AG08395 (cell line): ENCODE results near the gene GTPBP10.
"Not testable (repeated sequence)": the region's sequence is repeated elsewhere in the genome, so short reads cannot be mapped to it uniquely, and the experiment has no call there.

Experiments
- DNase-seq: peaks from one replicate; pipeline ENCODE4 v3.0.0; 2012; ENCODE audit warnings: mixed read lengths, low spot score

GTPBP10 gene

GRCh38 chr7:90346336-90347125 is at the start of gene GTPBP10:
Gene GTPBP10 (plus strand): TSS chr7:90346716. CDS start chr7:90346742, 26 bp downstream.
- DNase-seq = peak; percentile 98

- DNase-seq = peak; percentile 78
These were observed 48.1 kb upstream of the GTPBP10 start for GRCh38 chr7:90298145-90299038.

DNA sequence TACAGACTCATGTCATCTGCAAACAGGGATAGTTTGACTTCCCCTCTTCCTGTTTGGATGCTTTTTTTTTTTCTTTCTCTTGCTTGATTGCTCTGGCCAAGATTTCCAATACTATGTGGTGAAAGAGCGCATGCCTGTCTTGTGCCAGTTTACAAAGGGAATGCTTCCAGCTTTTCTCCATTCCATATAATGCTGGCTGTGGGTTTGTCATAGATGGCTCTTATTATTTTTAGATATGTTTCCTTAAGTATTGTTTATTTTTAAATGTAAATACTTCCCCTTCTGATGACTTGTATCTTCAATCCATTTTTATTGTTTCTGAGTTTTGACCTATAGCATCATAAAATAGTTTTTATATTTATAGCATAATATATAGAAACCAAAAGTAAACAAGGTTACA is 43.3 kb upstream of the GTPBP10 start:
- no peak for DNase-seq

DNA sequence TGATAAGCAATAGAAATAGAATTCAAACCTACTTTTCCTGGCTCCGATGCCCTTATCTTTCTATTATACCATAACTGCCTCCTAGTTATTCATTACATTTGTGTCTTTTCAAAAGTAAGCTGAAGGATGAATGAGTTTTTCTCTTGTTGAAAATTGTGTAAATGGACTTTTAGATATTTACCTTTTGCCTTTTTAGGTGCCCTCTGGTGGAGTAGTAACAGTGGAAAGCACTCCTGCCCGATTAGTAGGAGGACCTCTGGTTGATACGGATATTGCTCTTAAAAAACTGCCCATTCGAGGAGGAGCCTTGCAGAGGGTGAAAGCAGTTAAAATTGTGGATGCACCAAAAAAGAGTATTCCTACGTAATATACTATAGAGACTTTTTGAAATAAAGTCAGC is 36.6 kb upstream of the GTPBP10 start:
- no peak for DNase-seq

- DNase-seq = no peak
These were observed 35.3 kb upstream of the GTPBP10 start for GRCh38 chr7:90311175-90311574.

- no peak for DNase-seq
These were observed 33.8 kb upstream of the GTPBP10 start for GRCh38 chr7:90312745-90313144.

DNA sequence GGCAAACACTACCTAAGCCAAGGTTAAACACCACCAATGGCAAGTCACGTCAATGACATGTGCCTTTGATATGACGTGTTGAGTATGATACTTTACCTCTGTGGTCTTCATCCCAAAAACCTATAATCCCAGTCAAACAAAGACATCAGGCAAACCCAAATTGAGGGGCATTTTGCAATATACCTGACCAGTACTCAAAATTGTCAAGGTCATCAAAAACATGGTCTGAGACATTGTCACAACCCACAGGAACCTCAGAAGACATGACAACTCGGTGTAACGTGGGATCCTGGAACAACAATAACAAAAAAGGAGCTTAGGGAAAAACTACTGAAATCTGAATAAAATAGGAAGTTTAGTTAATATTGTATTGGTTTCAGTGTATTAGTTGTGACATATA is 32.6 kb upstream of the GTPBP10 start:
- no peak for DNase-seq

- no peak for DNase-seq
These were observed 26.5 kb upstream of the GTPBP10 start for GRCh38 chr7:90320014-90320413.

- no peak for DNase-seq
These were observed 26.1 kb upstream of the GTPBP10 start for GRCh38 chr7:90320418-90320800.

GRCh38 chr7:90320801-90321494 is 25.6 kb upstream of the GTPBP10 start, which contains the start of gene FAM237B:
Gene FAM237B (minus strand): TSS chr7:90321304. CDS start chr7:90319748, 1,556 bp downstream.
- peak; percentile 50 for DNase-seq

- no peak for DNase-seq
These were observed 23.7 kb upstream of the GTPBP10 start for GRCh38 chr7:90322837-90323236.

GRCh38 chr7:90326500-90326899 is 20.0 kb upstream of the GTPBP10 start:
- DNase-seq = no peak

- DNase-seq = no peak
These were observed 12.2 kb upstream of the GTPBP10 start for GRCh38 chr7:90334193-90334843.

DNA sequence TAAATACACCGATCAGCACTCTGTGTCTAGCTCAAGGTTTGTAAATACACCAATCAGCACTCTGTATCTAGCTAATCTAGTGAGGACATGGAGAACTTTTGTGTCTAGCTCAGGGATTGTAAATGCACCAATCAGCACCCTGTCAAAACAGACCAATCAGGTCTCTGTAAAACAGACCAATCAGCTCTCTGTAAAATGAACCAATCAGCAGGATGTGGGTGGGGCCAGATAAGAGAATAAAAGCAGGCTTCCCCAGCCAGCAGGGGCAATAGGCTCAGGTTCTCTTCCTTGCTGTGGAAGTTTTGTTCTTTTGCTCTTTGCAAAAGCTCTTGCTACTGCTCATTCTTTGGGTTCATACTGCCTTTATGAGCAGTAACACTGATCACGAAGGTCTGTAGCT is 11.6 kb upstream of the GTPBP10 start:
- not testable (repeated sequence) for DNase-seq

DNA sequence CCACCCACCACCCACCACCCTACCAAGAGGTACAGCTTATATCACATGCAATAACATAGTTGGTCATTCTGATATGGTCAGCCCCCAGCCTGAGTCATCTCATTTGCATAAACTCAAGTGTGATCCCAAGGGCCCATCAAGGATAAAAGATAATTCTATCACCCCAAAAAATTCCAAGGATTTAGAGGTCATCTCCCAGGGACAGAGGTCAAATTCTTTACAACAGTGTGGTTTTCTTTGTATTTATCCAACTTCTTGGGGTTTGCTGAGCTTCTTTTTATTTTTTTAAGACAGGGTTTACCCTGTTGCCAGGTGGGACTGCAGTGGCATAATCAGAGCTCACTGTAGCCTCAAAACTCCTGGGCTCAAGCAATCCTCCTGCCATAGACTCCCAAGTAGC is 9.4 kb upstream of the GTPBP10 start:
- no peak for DNase-seq

DNA sequence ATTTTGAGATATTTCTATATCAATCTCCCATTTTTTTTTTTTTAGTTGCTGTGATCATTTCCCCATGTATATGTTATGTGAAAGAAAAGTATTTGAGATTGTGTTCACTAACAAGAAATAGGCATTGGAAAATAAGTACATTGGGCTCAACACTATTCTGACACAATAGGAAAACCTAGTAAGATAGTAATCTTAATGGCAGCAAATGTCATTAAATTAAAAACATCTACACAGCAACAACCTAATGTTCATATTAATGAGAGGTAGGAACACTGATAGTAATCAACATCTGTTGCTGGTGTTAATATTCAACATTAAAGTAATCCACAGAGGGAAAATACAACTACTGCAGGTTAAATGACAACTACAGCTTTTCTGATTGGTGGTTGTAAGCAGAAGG is 1.5 kb upstream of the GTPBP10 start:
- DNase-seq = no peak

- DNase-seq = peak; percentile 18
These were observed 751 bp upstream of the GTPBP10 start for GRCh38 chr7:90345595-90346335.

DNA sequence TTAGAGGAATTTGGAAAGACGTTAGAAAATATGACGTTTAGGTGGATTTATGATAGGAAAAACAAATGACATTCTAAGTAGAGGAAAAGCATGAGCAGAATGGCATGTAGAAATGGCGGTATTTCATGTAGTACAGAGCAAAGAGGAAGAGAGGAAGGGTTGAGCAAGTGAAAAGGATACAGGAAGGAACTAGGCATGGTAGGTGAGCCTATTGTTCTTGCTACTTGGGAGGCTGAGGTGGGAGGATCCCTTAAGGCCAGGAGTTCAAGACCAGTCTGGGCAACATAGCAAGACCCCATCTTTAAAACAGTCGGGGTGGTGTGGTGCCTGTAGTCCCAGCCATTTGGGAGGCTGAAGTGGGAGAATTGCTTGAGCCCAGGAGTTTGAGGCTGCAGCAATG is 1.2 kb downstream of the GTPBP10 start:
- no peak for DNase-seq

- no peak for DNase-seq
These were observed 2.8 kb downstream of the GTPBP10 start for GRCh38 chr7:90349305-90349704.

DNA sequence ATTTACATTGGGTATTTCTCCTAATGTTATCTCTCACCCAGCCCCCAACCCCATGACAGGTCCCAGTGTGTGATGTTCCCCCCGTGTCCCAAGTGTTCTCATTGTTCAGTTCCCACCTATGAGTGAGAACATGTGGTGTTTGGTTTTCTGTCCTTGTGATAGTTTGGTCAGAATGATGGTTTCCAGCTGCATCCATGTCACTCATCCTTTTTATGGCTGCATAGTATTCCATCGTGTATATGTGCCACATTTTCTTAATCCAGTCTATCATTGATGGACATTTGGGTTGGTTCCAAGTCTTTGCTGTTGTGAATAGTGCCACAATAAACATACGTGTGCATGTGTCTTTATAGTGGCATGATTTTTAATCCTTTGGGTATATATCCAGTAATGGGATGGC is 3.5 kb downstream of the GTPBP10 start:
- not testable (repeated sequence) for DNase-seq

GRCh38 chr7:90351987-90352386 is 5.5 kb downstream of the GTPBP10 start:
- DNase-seq = no peak
